ENCODE results near the gene SMTNL1.

SMTNL1 gene, protein sequence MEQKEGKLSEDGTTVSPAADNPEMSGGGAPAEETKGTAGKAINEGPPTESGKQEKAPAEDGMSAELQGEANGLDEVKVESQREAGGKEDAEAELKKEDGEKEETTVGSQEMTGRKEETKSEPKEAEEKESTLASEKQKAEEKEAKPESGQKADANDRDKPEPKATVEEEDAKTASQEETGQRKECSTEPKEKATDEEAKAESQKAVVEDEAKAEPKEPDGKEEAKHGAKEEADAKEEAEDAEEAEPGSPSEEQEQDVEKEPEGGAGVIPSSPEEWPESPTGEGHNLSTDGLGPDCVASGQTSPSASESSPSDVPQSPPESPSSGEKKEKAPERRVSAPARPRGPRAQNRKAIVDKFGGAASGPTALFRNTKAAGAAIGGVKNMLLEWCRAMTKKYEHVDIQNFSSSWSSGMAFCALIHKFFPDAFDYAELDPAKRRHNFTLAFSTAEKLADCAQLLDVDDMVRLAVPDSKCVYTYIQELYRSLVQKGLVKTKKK

GRCh38 chr11:57536947-57537619, at the start of gene SMTNL1:
TSS of gene SMTNL1 (plus strand) at chr11:57537595. CDS start at chr11:57542643, 5,048 bp downstream.
- DNase-seq (ENCODE audit: low spot score) = no peak

DNA sequence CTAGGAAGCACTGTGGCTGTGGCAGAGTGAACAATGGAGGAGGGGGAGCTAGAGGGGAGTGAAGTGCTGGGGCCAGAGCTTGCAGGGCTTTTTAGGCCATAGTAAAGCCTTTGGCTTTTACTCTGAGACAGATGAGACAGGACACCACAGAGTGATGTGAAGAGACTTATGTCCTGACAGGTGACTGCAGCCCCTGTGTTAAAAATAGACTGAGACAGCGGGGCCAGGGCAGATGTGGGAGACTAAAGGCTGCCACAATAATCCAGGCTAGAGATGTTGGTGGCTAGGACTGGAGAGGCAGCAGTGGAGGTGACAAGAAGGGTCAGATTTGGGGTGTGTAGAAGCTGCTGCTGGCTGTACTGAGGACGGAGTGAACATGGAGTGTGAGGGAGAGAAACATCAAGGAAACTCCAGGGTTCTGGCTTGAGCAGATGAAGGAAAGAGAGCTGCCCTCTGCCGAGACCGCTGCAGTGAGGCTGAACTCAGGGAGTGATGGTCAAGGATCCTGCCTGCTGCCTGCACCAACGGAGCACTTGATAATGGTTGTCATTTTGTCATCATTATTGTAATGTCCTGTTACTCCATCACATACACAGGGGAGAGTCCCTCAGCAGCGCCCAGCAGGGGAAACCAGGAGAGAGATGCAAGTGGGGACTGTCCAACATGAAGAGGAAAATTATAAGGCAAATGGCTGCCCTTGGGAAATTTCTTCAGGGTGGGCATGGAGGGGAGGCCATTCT, 49.3 kb upstream of the SMTNL1 start:
- no peak for DNase-seq (ENCODE audit: low spot score)

DNA sequence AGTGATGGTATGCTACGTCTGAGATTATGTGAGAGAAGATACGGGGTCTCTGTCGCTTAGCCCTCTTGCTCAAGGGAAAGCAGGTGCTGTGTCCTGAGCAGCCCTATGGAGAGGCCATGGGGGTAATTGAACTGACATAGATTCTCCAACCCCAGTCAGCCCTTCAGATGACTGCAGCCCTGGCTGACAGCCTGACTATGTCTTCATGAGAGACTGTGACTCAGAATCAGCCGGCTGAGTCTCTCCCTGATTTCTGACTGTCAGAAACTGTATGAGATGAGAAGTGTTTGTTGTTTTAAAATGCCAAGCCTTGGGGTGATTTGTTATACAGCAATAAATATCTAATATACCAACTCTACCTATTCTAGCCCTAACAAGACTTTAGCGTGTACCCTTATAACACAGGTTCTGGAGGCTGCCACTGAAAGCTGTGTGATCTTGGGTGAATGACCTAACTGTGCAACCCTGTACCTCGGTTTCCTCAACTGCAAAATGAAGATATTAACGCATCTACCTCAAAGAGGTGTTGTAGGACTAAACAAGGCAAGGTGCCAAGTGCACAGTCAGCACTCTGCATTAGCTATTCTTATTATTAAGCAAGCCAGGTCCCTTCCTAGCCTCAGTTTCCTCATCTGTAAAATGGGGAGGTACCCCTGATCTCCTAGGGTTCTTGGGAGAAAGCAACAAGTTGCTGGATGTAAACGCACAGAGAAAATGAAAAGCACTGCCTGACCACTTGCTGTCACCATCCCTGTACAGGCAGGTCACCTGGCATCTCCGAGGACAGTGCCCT, 46.7 kb upstream of the SMTNL1 start:
- no peak for DNase-seq (ENCODE audit: low spot score)

DNA sequence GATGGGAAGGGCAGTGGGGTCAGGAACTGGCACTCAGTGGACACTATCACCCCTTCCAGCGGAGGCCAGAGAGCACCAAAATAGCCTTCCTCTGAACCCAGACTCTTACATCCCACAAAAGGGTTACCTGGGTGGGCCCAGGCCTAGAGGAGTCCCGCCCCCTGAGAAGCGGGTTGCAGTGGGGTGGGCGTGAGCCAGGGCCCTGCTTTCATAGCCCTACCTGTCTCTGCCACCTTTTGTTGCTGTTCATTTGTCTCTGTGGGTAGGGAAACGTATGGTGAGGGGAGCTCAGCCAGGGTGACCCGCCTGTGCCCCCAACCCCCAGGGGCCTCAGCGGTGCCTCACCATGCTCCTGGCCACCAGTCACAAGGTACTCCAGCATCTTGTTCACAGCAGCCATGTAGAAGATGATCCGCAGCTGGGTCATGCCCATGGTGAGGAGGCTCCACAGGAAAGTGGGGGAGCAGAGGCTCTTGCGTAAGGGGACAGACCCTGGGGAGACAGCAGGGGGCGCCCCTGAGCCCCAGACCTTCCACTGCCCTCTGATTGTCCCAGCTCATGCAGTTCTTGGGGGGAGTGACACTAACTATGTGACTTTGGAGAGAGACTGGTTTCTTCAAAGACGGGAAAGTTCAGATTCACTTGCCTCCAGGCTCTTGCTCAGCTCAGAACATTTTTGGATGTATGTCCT, 45.9 kb upstream of the SMTNL1 start:
- peak; percentile 39 for DNase-seq (ENCODE audit: low spot score)

DNA sequence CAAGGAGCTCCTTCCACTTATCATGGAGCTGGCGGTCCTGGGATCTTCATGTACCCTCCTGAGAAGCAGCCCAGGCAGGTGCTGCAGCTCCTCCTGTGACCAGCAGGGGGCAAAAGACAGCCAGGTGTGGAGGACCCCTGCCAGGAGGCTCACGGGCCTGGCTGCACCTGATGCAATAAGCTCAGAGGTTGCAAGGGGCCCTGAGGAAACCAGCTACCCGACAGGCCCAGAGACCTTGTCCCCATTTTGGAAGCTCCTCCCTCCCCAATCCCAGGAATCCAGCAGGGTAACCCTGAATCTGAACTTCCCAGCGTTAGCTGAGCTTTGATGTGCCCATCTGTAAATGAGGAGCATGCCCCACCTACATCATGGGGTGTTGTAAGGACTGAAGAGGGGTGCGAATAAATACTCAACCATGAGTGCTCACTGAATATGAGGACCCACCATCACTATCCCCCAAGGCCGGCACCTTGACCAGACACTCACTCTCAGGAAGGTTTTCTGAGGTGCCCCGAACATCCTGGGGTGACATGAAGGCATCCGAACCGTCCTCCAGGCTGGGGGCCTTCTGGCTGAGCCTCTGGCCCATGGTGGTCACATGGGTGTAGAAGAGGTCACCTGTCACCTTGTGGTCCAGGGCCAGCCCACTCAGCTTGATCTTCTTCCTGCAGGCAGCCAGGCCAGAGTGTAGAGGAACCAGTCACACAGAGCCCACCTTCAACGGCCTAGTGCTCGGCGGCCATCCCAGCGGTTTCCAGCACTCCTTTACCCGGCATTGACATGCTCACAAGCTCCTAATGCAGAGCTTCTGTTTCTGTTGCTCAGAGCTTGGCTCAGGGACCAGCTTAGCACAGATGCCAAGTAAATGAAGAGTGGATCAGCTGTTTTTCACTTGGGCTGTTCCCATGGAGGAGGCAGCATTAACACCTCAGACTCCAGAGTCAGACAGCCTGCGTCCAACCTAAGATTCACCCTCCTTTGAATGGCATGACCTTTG, 43.6 kb upstream of the SMTNL1 start:
- peak; percentile 56 for DNase-seq (ENCODE audit: low spot score)

DNA sequence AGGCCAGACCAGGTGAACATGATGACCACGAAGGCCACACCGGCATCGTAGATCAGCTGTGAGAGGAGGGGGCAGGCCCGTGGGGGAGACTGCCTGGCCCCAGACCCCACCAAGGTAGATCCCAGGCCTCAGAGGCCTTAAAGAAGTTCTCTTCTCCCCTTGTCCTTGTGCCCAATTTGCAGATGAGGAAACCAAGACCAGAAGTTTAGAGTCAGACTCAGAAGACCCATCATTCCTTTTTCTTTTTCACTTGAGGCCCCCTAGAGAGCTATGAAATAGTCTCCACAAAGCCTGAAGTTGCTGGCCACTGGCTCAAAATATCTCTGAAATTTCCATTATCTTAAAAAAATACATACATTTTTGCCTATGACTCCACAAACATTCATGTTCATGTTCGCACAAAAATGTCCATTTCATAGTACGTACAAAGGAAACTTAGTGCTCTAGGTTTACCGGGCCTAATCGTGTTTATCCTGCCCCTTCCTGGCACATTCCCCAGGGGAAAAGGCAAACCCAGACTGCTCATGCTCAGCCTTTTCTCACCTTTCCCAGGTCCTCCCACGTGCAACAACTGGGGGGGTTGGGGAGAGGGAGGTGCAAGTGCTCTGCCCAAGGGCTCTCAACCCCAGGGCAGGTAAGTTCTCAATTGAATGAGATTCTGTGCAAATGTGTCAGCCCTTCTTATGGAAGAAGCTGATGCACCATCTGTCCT, 41.1 kb upstream of the SMTNL1 start:
- DNase-seq (ENCODE audit: low spot score) = no peak

GRCh38 chr11:57497303-57498247, 39.8 kb upstream of the SMTNL1 start:
- no peak for DNase-seq (ENCODE audit: low spot score)

DNA sequence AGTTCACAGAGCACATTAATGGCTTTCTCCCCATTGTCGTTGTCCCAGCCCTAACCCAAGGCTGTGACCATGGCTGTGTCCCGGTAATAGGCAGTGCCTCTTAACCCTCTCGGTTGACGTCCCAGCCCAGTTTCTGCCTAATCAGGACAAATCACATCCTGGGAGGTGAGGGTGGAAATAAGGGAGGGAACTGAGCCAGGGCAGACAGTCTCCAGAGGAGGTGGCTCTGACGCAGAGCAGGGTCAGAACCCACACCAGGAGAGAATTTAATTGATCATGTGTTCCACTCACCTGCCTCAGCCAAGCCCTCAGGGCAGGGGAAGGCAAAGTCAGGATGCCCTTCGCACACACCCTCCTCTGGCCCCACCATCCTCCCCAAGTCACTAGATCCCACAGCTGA, 38.9 kb upstream of the SMTNL1 start:
- DNase-seq (ENCODE audit: low spot score) = no peak

DNA sequence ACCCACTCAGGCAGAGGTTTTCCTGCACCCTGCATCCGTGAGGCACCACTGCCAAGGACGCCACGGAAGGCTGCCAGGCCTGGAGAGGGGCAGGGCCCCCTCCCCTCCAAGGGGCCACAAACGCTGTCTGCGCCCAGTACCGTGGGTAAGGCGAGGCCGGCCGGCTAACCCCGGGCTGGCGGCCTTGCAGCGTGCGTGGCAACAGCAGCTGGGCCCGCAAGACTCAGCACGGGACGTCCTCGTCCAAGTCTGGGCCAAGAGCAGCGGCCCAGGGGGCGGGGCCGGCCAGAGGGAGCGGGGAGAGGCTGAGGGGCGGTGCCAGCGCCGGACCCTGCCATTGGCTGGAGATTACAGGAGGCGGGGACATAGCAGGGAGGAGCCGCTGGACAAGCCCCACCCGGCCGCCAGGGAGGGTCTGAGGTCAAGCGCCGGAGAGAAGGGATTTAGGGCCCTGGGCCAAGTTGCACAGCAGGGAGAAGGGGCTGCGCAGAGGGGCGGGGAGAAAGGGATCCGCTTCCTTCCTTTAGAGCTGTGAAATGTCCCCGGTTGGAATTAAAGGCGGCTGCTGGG, 37.9 kb upstream of the SMTNL1 start:
- peak; percentile 94 for DNase-seq (ENCODE audit: low spot score)

DNA sequence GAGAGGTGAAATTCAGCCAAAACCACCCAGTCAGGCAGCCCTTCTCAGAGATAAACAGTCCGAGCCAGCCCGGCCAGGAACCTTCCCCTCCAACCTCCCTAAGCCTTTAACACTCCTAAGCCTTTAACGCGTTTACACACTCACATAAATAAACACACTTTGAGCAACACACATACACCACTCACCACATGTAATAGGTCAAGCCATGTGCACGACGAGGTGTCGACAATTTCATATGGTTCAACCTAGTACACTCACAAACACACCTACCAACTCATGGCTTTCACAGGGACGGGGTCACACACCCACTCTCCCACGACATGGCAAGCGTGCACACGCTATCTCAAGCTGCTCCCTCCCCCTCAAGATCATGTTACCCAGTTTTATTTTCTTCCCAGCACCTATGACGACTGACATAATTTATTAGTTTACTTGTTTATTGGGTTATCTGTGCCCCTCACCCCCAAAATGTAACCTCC, 37.4 kb upstream of the SMTNL1 start:
- no peak for DNase-seq (ENCODE audit: low spot score)

GRCh38 chr11:57500515-57500914, 36.9 kb upstream of the SMTNL1 start:
- DNase-seq (ENCODE audit: low spot score) = no peak

DNA sequence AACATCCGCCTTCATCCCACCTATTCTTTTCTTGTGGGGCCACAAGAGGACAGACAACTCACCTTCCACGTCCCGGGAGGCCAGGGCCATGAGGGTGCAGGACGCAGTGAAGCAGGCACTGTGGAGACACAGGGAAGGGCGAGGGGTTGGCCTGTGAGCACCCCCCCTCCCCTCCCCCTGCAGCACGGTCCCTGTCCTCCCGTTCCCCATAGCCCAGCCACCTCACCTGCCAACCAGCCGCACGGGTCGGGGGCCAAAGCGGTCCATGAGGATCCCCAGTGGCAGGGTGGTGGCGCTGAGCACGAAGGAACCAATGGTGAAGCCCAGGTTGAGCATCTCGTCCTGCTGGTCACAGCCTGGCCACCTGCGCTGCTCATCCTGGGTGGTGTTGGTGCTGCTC, 36.5 kb upstream of the SMTNL1 start:
- no peak for DNase-seq (ENCODE audit: low spot score)

DNA sequence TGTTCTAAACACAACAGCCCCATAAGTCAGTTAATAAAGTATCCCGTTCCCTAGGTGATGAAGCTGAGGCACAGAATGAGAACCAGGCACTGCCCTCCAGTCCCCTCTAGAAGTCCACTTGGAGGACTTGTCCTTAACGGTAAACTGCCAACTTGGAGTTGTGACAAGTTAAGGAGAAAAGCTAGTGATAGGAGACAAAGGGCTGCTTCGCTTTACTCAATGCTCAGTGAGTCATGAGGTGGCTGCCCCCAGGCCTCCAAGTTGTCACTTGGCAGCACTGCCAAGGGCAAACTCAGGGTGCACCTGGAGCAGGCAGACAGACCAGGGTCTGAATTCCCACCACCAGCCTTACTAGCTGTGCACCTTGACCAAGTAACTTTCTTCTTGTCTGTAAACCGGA, 35.4 kb upstream of the SMTNL1 start:
- no peak for DNase-seq (ENCODE audit: low spot score)

DNA sequence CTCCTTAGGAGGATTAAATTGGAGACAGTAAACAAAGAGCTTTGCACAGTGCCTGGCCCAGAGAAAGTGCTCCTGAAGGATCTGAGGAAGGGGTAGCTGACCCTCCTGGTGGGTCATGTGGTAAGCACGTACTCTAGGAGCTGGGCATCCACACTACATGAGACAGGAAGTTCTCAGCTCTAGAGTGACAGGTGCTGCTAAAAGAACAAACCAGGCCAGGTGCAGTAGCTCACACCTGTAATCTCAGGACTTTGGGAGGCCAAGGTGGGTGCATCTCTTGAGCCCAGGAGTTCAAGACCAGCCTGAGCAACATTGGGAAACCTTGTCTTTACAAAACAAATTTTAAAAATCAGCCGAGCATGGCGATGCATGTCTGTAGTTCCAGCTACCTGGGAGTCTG, 35.0 kb upstream of the SMTNL1 start:
- no peak for DNase-seq (ENCODE audit: low spot score)

GRCh38 chr11:57502870-57503269, 34.5 kb upstream of the SMTNL1 start:
- DNase-seq (ENCODE audit: low spot score) = no peak

- DNase-seq (ENCODE audit: low spot score) = no peak
Measured at GRCh38 chr11:57504511-57504910, 32.9 kb upstream of the SMTNL1 start.

DNA sequence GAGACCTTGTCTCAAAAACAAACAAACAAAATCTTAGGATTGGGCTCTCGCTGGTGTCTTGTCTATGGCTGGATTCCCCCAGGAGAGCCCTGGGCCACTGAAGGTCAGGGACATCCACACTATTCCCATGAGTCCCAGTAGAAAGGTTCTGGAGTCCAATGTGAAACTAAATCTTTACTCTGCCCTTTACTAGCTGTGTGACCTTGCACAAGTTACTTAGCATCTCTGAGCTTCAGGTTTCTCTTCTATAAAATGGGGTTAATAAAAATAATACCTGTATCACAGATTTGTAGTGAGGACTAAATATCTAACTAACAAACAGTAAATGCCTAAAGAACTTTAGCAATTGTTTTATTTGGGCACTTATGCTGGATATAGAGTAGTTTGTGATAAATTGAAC, 30.9 kb upstream of the SMTNL1 start:
- no peak for DNase-seq (ENCODE audit: low spot score)

Data from cerebellar cortex (tissue), 1 donor.